ENCODE results near the gene CHD6.
"Not testable (repeated sequence)": the region's sequence is repeated elsewhere in the genome, so short reads cannot be mapped to it uniquely, and the experiment has no call there.

The CHD6 gene

GRCh38 chr20:41551011-41551705 lies 67.0 kb downstream of the CHD6 start:
- DNase-seq (ENCODE audit: insufficient read length, low spot score), result no peak
- FAIRE-seq, result no peak

DNA sequence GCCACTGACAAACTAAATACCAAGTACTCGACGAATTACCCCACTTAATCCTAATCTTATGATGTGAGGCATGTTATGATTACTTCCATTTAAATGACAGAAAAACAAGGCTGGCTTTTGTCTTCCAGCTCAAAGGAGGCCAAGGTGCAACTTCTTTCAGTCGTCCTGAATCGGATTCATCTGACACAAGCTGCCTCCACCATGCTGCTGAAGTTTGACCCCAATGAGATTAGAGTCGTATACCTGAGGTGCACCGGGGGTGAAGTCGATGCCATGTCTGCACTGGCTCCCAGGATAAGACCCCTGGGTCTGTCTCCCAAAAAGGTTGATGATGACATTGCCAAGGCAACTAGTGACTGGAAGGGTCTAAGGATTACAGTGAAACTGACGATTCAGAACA lies 71.0 kb downstream of the CHD6 start:
- FAIRE-seq, result no peak
- DNase-seq (ENCODE audit: insufficient read length, low spot score), result no peak

DNA sequence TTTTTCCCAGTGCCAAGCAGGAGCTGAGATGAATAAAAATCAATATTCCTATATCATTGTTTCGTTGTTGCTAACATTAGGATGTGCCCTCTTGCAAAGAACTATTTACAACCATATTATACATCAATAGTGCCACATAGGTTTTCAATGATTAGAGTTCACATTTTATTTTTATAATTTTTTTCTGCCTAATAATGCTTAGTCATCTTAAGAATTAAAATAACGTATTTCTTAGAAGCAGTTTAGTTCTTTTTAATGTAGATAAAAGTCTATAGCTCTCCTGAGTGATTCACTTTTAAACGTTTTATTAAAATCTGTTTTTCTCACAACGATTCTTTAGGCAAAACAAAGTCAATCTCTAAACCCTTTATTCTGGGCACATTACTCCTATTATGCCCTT lies 71.6 kb downstream of the CHD6 start:
- no peak for DNase-seq (ENCODE audit: insufficient read length, low spot score)
- FAIRE-seq, result no peak

DNA sequence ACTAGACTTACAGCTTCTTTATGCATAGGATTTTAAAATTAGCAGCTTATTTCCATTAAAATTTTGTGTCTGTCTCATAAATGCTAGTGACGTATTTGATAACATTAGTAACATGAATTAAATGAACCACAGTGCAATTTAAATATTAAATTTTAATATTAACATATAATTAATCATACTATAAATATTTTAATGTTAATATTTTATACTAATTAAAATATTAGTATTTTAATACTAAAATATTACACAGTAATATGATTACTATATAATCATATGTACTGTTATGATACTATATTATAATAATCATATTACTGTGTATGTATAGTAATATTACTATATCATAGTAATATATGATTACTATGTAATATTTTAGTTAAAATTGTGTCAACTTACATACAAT lies 73.7 kb downstream of the CHD6 start:
- no peak for DNase-seq (ENCODE audit: insufficient read length, low spot score)
- no peak for FAIRE-seq

DNA sequence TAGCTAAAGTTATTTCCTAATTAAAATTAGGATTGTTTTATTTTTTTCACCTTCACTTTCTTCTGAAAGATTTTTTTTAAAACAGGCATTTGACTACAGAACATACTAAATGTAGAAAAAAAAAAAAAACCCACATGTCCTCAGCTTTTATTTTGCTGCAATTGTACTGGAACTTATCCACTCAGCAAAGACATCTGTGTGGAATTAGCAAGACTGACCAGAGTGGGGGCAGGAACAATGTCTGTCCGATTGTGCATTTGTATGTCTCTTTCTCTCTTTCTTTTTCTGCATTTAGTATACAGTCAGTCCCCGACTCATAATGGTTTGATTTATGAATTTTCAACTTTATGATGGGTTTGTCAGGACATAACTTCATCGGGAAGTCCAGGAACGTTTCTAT lies 77.3 kb downstream of the CHD6 start:
- FAIRE-seq (no peak), DNase-seq (ENCODE audit: insufficient read length, low spot score) (no peak)

DNA sequence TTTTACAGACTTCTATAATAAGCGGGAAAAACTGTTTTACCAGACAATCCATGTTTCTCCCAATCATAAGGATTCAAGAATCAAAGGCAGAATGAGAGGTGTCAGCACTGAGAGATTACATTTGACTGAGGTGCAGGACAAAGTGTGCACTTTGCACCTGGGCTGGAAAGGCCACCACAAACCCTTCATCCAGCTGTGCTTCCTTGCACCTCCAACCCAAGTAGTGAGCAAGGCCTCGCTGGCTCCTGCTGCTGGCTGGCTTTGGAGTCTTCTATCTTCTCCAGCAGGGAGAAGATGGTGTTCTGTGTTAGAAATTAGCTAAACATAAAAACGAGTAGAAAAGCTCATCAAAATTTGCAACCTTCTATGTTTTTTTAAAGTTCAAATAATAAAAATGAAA lies 77.7 kb downstream of the CHD6 start:
- no peak for FAIRE-seq
- DNase-seq (ENCODE audit: insufficient read length, low spot score), result no peak

DNA sequence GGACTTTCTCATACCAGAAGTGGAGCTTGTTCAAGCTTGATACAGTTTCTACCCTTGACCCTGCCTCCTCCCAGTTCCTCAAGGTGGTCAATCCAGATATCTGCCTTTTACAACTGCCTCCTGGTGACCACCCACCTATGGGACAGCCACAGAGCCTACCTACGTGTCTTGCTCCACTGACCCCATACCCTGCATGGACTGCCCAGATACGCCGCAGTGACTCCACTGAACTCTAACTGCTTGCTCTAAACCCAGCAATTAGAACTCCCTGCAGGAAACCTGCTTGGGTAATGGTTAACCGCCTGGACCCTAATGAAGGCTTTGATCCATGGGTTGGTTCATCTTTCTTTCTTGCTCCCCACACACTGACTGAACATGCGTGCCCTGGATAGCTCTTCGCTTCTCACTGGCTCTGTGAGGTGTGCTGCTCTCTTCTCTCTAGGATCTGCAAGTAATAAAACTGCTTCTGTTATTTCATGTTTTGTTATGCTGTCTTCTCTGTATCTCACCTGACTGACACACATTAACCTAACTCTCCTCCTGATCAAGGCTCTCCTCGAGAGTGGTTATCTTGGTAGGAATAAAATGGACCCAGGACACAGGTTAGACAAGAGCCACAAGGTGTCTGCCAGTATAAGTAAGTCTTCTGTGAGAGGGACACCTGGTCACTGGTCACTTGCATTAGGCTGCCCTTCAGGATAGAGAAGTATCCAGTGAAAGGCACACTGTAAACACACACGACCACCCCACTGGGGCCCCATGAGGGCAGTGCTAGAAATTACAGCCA lies 79.2 kb downstream of the CHD6 start:
- FAIRE-seq (no peak), DNase-seq (ENCODE audit: insufficient read length, low spot score) (no peak)

GRCh38 chr20:41537865-41538264 lies 80.3 kb downstream of the CHD6 start:
- DNase-seq (ENCODE audit: insufficient read length, low spot score) (no peak), FAIRE-seq (no peak)

DNA sequence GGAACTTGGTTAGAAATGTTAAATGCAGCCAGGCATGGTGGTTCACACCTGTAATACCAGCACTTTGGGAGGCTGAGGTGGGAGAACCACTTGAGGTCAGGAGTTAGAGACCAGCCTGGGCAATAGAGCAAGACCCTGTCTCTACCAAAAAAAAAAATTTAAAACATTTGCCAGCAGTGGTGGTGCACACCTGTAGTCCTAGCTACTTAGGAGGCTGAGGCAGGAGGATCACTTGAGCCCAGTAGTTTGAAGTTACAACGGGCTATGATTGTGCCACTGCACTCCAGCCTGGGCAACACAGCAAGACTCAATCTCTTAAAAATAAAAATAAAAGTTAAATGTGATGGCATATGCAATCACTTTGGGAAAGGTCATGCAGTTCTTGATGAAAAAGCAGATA lies 82.6 kb downstream of the CHD6 start:
- FAIRE-seq; DNase-seq (ENCODE audit: insufficient read length, low spot score): not testable (repeated sequence)

DNA sequence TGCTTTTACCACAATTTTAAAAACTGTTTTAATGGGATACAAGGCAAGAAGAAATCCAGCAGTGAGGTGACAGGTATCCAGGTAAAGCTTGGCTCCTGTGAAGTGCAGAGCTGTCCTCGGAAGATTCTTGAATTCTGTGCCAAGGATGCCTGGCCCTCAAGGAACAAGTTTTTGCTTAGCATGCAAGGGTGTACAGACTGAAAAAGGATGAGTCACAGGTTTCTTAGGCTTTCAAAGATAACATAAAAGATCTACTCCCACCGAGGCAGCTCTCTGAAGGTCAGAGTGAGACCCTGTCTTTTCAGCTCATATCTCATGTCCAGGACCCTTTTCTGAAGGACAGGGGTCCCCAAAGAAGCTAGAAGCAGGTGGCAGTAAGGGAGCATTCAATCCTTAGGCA lies 83.3 kb downstream of the CHD6 start:
- no peak for DNase-seq (ENCODE audit: insufficient read length, low spot score)
- no peak for FAIRE-seq

DNA sequence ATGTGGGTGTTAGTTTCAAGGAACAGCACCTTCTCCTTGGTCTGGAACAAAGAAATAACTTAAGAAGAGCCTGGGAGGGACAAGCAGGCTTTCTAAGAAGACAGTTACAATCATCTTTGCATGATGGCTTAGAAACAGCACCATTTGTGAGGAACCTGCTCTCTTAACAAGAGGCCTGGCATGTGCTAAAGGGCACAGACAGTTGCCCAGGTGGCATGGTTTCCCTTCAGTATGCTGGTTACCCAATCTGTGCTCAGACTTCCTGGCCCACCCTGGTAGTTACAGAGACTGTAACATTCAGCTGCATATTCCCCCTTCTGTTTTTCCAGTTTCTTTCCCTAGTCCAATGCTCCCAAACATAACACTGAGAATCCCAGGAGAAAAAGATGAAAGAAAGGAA lies 84.0 kb downstream of the CHD6 start:
- DNase-seq (ENCODE audit: insufficient read length, low spot score), result no peak
- no peak for FAIRE-seq

DNA sequence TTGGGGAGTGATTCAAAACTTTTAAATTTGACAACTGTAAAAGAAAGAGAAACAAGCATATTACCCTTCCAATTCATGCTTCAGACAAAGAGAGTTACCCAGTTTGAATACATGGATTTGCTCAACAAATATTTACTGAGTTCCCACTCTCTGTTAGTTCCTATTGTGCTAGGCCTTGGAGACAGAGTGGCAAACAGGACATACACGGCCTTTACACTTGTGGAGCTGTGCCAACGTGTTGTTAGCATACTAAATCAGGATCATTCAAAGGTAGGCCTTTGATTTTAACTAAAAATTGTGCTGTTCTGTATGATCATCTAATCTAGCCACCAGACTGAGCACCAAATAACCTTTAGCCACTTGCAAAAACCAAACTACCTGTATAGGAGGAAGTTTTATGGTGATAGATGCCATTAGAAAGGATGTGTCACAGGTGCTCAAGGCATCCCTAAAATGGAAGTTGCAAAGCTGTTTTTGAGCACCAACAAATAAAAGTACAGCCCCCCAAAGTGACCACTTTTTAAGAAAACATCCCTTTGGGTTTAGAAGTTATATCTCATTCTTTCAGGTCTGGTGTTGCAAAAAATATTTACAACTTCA lies 84.5 kb downstream of the CHD6 start:
- FAIRE-seq (no peak), DNase-seq (ENCODE audit: insufficient read length, low spot score) (no peak)

DNA sequence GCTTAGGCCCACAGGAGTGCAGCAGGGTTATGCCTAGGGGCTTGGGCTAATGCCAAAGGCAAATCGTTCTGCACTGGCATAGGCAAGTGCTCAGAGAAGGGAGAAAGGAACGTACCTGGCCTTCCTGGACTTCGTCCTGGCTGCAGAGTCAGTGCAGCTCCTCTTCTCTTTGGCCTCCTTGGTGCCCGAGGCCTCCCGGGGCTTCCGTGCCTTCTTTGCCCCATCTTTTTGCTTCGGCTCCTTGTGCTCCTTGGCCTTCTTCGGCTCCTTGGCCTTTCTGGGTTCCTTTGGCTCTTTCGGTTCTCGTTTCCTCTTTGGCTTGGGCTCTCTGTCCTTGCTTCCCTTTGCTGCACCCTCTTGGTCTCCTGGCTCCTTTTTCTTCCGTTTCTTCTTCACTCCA lies 85.2 kb downstream of the CHD6 start:
- DNase-seq (ENCODE audit: insufficient read length, low spot score), result no peak

GRCh38 chr20:41531518-41532275 lies 86.5 kb downstream of the CHD6 start:
- FAIRE-seq (no peak), DNase-seq (ENCODE audit: insufficient read length, low spot score) (no peak)

More for the DNA sequence above, 85.2 kb downstream of the CHD6 start:
- FAIRE-seq, result no peak

GRCh38 chr20:41530923-41531322 lies 87.3 kb downstream of the CHD6 start:
- no peak for FAIRE-seq
- DNase-seq (ENCODE audit: insufficient read length, low spot score), result no peak

DNA sequence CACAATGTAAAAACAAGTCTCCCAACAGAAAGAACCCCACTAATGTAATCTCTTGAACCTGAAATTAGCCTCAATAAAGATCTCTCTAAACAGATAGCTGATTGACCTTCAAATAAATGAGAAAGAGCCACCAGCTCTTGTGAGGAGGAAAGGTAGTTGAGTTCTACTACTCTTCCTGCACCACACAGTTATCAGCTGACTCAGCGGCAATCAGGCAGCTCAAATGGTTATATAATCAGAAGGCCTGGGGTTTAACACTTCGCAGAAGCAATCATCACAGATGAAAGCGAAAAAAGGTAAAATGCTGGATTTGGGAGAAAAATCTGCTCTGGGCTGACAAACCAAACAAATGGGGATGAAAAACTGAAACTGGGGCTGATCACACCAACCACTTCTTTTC lies 91.8 kb downstream of the CHD6 start:
- no peak for DNase-seq (ENCODE audit: insufficient read length, low spot score)
- no peak for FAIRE-seq

DNA sequence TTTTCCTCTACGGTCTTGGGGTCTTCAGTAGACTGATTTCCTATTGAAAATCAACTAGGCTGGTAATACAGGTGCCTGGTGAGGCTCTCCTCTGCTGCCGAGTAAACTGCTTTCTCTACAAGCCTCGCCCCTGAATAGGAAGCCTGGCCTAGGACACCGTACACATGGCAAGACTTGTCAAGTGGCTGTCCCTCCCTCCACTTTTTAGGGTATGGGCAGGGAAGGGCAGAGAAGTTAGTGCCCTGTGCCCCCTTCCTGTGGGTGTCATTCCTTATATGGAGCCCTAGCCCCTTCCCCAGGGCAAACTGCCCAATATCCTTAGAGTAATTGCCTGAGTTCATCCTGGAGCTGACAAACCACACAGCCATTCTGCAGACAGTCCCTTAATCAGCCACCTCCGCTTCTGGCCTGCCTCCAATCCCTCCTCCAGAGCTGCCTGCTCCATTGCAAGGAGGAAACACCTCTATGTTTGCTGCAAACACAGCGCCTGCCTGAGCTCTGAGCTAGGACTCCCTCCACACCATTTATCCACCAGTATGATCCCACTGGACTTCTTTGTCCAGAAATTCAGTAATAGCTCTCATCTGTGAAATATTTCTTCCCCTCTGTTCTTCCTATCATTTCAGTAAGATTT lies 93.1 kb downstream of the CHD6 start:
- DNase-seq (ENCODE audit: insufficient read length, low spot score), result no peak
- no peak for FAIRE-seq

DNA sequence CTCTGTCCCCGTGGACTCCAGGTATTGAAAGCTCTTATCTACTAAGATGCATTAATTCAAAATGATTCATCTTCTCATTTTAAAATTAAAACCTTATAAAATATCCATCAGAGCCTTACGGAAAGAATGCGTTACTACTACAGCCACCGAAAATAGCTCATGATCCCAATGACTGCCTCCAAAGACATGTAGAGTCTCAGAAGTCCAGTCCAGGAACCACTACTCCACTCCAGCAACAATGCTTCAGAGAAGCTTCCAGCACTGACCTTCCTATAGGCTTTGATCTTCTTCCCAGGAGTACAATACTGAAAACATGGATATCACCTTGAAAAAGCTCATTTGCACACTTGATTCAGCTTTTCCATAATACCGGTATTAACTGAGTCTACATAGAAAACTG lies 94.3 kb downstream of the CHD6 start:
- DNase-seq (ENCODE audit: insufficient read length, low spot score), result no peak

DNA sequence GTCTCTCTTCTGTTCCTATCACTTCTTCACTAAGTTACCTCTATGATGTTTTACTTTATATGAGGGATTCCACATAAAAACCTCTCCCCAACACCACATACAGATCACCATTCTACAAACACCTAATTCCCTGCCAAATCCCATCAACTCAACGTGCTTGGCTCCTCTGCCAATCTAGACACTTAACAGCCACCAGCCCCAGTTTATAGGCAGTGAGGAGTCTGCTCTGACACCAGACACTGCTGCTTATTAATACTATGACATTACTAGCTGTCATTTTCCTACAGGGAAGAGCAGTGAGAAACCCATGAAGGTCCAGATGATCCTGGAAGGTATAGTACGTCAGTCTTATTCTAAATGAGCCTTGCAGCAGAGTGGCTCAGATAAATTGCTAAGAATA lies 104.3 kb downstream of the CHD6 start:
- DNase-seq (ENCODE audit: insufficient read length, low spot score) (no peak), FAIRE-seq (no peak)

More for the DNA sequence above, 94.3 kb downstream of the CHD6 start:
- no peak for FAIRE-seq

GRCh38 chr20:41512624-41513023 lies 105.6 kb downstream of the CHD6 start:
- no peak for FAIRE-seq
- DNase-seq (ENCODE audit: insufficient read length, low spot score), result no peak
